Heart left ventricle (tissue), 13 donors: Measurements from ENCODE around the gene NOTCH2.

Source experiments
- CTCF ChIP-seq, 12 donors: fragments of 200-600 bp; sonication (generic) in 4 of 12; IDR thresholded peaks; one replicate each; pipeline versions ENCODE4 v1.5.0 to v1.8.0; 2018 to 2022; ENCODE audit warnings: antibody characterized with exemption in 12 of 12, mild to moderate bottlenecking in 5 of 12
- POLR2A ChIP-seq, 2 donors: fragments of 450-650 bp; IDR thresholded peaks; one replicate each; pipeline ENCODE4 v1.6.1; 2017; ENCODE audit warnings: antibody characterized with exemption in 2 of 2, mild to moderate bottlenecking in 2 of 2, moderate library complexity in 2 of 2
- donor health status: ischemic (EF 13 %, LVEDD 7.1; RV severe dilation, severe dysfunction).
- donor health status: DM: no; HTN: yes; CAD: no.
- donor health status: DM: no; HTN: no; CAD: no.
- donor health status: ischemic (EF 25% LVEDD 6.9; RV normal size, moderate dysfunction).
- donor health status: ischemic (EF 25% LVEDD 5.7; RV mildly dilated, moderate dysfunction).
- donor health status: ischemic (EF 35%, LVEDD 5.7; RV mildly dilated, moderate dysfunction).
- donor health status: nonischemic (EF 11% LVEDD 7.7; RV severe dilation, severe dysfunction).
- donor health status: DM: yes; HTN: yes; CAD: no.
- donor health status: PGD.
- donor health status: ischemic (EF 29% LVEDD 5.4; RV normal size, mild dysfunction).
- donor health status: nonischemic (EF 23%, LVEDD 6.1; RV moderate dilation, normal function).

GRCh38 chr1:119935373-119935772 is 134.1 kb downstream of the NOTCH2 start:
- TF ChIP-seq CTCF (IDR thresholded peaks at IDR 0.05), result no peak
- no peak for TF ChIP-seq POLR2A (IDR thresholded peaks at IDR 0.05)
